Lung (tissue), 12 donors: ENCODE measurements around the gene HTRA3. TPM values are rescaled to one million over a fixed set of nuclear protein-coding genes. Genes with fewer than 3 reads are reported as not detected.

Experiments
- ATAC-seq: fragments of 200-7000 bp; cut with Tn5 transposase; one replicate; pipeline ENCODE4 v1.9.1; 2020; ENCODE audit warnings: moderate number of reproducible peaks; ENCODE audit not compliant: insufficient read depth, low FRiP score
- DNase-seq, 3 donors: peaks; one replicate each; pipeline ENCODE4 v3.0.0-alpha.2; 2013 to 2017
- H3K27ac ChIP-seq, 2 donors: one replicate each; pipeline ENCODE4 v1.5.1; 2013; ENCODE audit warnings: mild to moderate bottlenecking in 2 of 2, moderate library complexity in 2 of 2, control low read depth in 1 of 2, inconsistent platforms in 1 of 2, low read depth in 1 of 2, low read length in 1 of 2
- H3K27me3 ChIP-seq, 3 donors: one replicate each; pipeline ENCODE4 v1.5.1; 2013; ENCODE audit warnings: low read length in 2 of 3; ENCODE audit not compliant: control insufficient read depth in 3 of 3, insufficient read depth in 3 of 3
- H3K36me3 ChIP-seq, 4 donors: one replicate each; pipeline ENCODE4 v1.5.1; 2013; ENCODE audit warnings: low read length in 4 of 4, mild to moderate bottlenecking in 1 of 4, moderate library complexity in 1 of 4; ENCODE audit not compliant: control insufficient read depth in 4 of 4, insufficient read depth in 4 of 4
- H3K4me1 ChIP-seq, 5 donors: one replicate each; pipeline ENCODE4 v1.5.1; 2013; ENCODE audit warnings: low read length in 5 of 5, mild to moderate bottlenecking in 2 of 5, moderate library complexity in 1 of 5; ENCODE audit not compliant: control insufficient read depth in 5 of 5, insufficient read depth in 5 of 5
- H3K4me3 ChIP-seq: one replicate; pipeline ENCODE4 v1.5.1; 2013; ENCODE audit warnings: mild to moderate bottlenecking, control low read depth, moderate library complexity
- H3K9ac ChIP-seq, 2 donors: one replicate each; pipeline ENCODE4 v1.5.1; 2013; ENCODE audit warnings: low read length in 2 of 2, control low read depth in 1 of 2; ENCODE audit not compliant: insufficient read depth in 1 of 2
- H3K9me3 ChIP-seq, 4 donors: one replicate each; pipeline ENCODE4 v1.5.1; 2013; ENCODE audit warnings: low read length in 3 of 4, mild to moderate bottlenecking in 1 of 4, moderate library complexity in 1 of 4; ENCODE audit not compliant: control insufficient read depth in 4 of 4, insufficient read depth in 3 of 4
- CTCF ChIP-seq: IDR thresholded peaks from 2 replicates; pipeline ENCODE4 v1.5.1; 2012; ENCODE audit warnings: mild to moderate bottlenecking; ENCODE audit errors: control extremely low read depth, extremely low read depth
- WGBS, 2 donors: extraction: QIAGEN DNeasy Blood & Tissue Kit; methylation state at CpG; one replicate each; pipeline ENCODE4 v1.1.7; 2013; 5-methylcytosine and 5-hydroxymethylcytosine counted together
- polyA plus RNA-seq, 2 donors: library from polyadenylated mRNA; stranded (reverse); fragments of 200-250 nt; gene quantifications; one replicate each; pipeline ENCODE4 v1.2.1, GENCODE V29; 2013
- total RNA-seq, 2 donors: library from RNA; depleted of rRNA in 1 of 2; stranded (reverse); fragments of >200 nt in 1 of 2; gene quantifications; one replicate each; pipeline ENCODE4 v1.2.1, GENCODE V29; 2014 to 2021
- donor health status: control.
- donor health status: control.
- donor health status: Bipolar disorder and iron deficiency.
- donor health status: healthy.
- donor health status: DM: yes; HTN: yes; CAD: no.

Gene HTRA3
- total and polyA plus RNA-seq, 4 donors = 9.5 to 23.5 (median 17.8) TPM

- ATAC-seq (peak; percentile 12), DNase-seq (peak in 1 of 3 donors; percentile 50)
- WGBS, 2 donors = 65 to 79% methylated on average over 31 of the region's 31 CpGs
- Histone ChIP-seq H3K9me3 (no peaks in the 10 kb centered on the region), H3K9ac (no peak overlapping the region), H3K4me3 (no peak overlapping the region), H3K36me3 (no peaks in the 10 kb centered on the region), H3K27ac (peak overlapping the region in 1 of 2 donors; percentile 84), H3K27me3 (peaks cover 0 to 2% (median 0%) of the 10 kb centered on the region in 3 donors), H3K4me1 (peaks cover 0 to 21% (median 13%) of the 10 kb centered on the region in 5 donors)
- TF ChIP-seq CTCF = no peak
These were observed 22.3 kb upstream of the HTRA3 start for GRCh38 chr4:8247047-8247930.

- Histone ChIP-seq H3K4me3 (no peak overlapping the region), H3K27ac (peak overlapping the region in 1 of 2 donors; percentile 84), H3K36me3 (no peaks in the 10 kb centered on the region), H3K9me3 (no peaks in the 10 kb centered on the region), H3K27me3 (peaks cover 0 to 2% (median 0%) of the 10 kb centered on the region in 3 donors), H3K9ac (no peak overlapping the region), H3K4me1 (peaks cover 0 to 17% (median 10%) of the 10 kb centered on the region in 5 donors)
- WGBS, 2 donors = 56 to 73% methylated on average over 7 of the region's 7 CpGs
- ATAC-seq (no peak), DNase-seq (peak in 1 of 3 donors; percentile 44)
- no peak for TF ChIP-seq CTCF
These were observed 21.5 kb upstream of the HTRA3 start for GRCh38 chr4:8248091-8248490.

- Histone ChIP-seq H3K9ac (no peak overlapping the region), H3K4me1 (peaks cover 0 to 16% (median 10%) of the 10 kb centered on the region in 5 donors), H3K27me3 (peaks cover 0 to 2% (median 0%) of the 10 kb centered on the region in 3 donors), H3K4me3 (no peak overlapping the region), H3K27ac (no peak overlapping the region), H3K36me3 (no peaks in the 10 kb centered on the region), H3K9me3 (no peaks in the 10 kb centered on the region)
- no peak for DNase-seq
- WGBS, 2 donors = 67 to 68% methylated on average over 3 of the region's 3 CpGs
- TF ChIP-seq CTCF = no peak
- ATAC-seq = no peak
These were observed 19.3 kb upstream of the HTRA3 start for GRCh38 chr4:8250227-8250626.
